ENCODE data around the gene POLE3. TPM values are rescaled to one million over a fixed set of nuclear protein-coding genes. Genes with fewer than 3 reads are reported as not detected.

POLE3 gene
- total and polyA plus RNA-seq, 9 of the 15 experiments (the other 6 are each of a cell fraction or from before 2014, with no cell fraction given): 52.6 to 179 (median 110) TPM

GRCh38 chr9:113454914-113455761, 44.7 kb upstream of the POLE3 start (continued):
- TF ChIP-seq RREB1 (CRISPR knock-in tag; IDR thresholded peaks at IDR 0.05) (no peak), ZNF121 (CRISPR knock-in tag; conservative IDR thresholded peaks at IDR 0.05) (no peak), TOE1 (IDR thresholded peaks at IDR 0.05; ENCODE audit: borderline replicate concordance) (no peak), TOE1 (CRISPR knock-in tag; IDR thresholded peaks at IDR 0.05; ENCODE audit: borderline replicate concordance, low read depth) (no peak), ZHX1 (conservative IDR thresholded peaks at IDR 0.05; ENCODE audit: low read length) (no peak), FOXO4 (CRISPR knock-in tag; IDR thresholded peaks at IDR 0.05) (no peak), TCF15 (CRISPR knock-in tag; IDR thresholded peaks at IDR 0.05) (no peak), ZBTB8A (IDR thresholded peaks at IDR 0.05; ENCODE audit: partially characterized antibody) (no peak), HDAC8 (tag; IDR thresholded peaks at IDR 0.05) (no peak), ZNF282 (CRISPR knock-in tag; IDR thresholded peaks at IDR 0.05) (no peak), ZKSCAN1 (IDR thresholded peaks at IDR 0.05; ENCODE audit: low read depth, low read length) (no peak), CBX8 (IDR thresholded peaks at IDR 0.05; ENCODE audit: borderline replicate concordance, extremely low read depth, low read depth, low read length, poor library complexity, severe bottlenecking) (no peak), ZKSCAN8 (CRISPR knock-in tag; IDR thresholded peaks at IDR 0.05) (no peak), RCOR1 (IDR thresholded peaks at IDR 0.05; ENCODE audit: borderline replicate concordance in 1 of 2, low read depth in 2 of 2, low read length in 2 of 2) (peak; percentile 76 to 94; a peak in 3 of 4 replicates), XRCC4 (IDR thresholded peaks at IDR 0.05; ENCODE audit: extremely low read depth, insufficient read depth, insufficient read length) (no peak), NFIX (CRISPR knock-in tag; IDR thresholded peaks at IDR 0.05; ENCODE audit: low read depth) (no peak)
